K562 (cell line): Measurements from ENCODE around the gene CD151. TPM values are rescaled to one million over a fixed set of nuclear protein-coding genes. Genes with fewer than 3 reads are reported as not detected.

ENCODE experiments used
- CHD7 ChIP-seq: fragments of 200-600 bp; sonication (generic); IDR thresholded peaks from one replicate; pipeline ENCODE4 v1.6.1; 2012; ENCODE audit warnings: mild to moderate bottlenecking, low read depth, low read length, inconsistent platforms
- E2F1 ChIP-seq: sonication (generic); formaldehyde crosslinking; IDR thresholded peaks from 2 replicates; pipeline ENCODE4 v1.8.1; 2023; ENCODE audit warnings: mild to moderate bottlenecking, missing genetic modification reagents, moderate library complexity
- GABPA ChIP-seq: fragments of 200-800 bp; sonication (Bioruptor generic); conservative IDR thresholded peaks from 2 replicates; pipeline ENCODE4 v1.6.1; 2016; ENCODE audit warnings: low read depth, missing genetic modification characterization, missing compliant biosample characterization
- KLF6 ChIP-seq: fragments of 250-450 bp; sonication (Bioruptor Pico); IDR thresholded peaks from 2 replicates; pipeline ENCODE4 v1.4.0; 2020; ENCODE audit warnings: mild to moderate bottlenecking, moderate library complexity, borderline replicate concordance
- POLR2B ChIP-seq: fragments of 450-650 bp; IDR thresholded peaks from 2 replicates; pipeline ENCODE4 v1.6.1; 2018; ENCODE audit warnings: low read depth; ENCODE audit not compliant: partially characterized antibody
- RFX1 ChIP-seq: fragments of 450-650 bp; IDR thresholded peaks from 2 replicates; pipeline ENCODE4 v1.6.1; 2016; ENCODE audit warnings: mild to moderate bottlenecking, moderate library complexity
- SMAD4 ChIP-seq: fragments of 250-450 bp; sonication (Bioruptor Pico); conservative IDR thresholded peaks from 2 replicates; pipeline ENCODE4 v1.8.0; 2021; ENCODE audit warnings: inconsistent platforms, mild to moderate bottlenecking, moderate library complexity
- TFAM ChIP-seq: fragments of 250-450 bp; sonication (Bioruptor Pico); conservative IDR thresholded peaks from 2 replicates; pipeline ENCODE4 v1.5.0; 2021; ENCODE audit warnings: mild to moderate bottlenecking, moderate library complexity
- ZNF263 ChIP-seq: sonication (generic); formaldehyde crosslinking; IDR thresholded peaks from 2 replicates; pipeline ENCODE4 v1.8.0; 2022; ENCODE audit warnings: mild to moderate bottlenecking, missing genetic modification reagents, borderline replicate concordance
- ZNF699 ChIP-seq: fragments of 250-450 bp; sonication (Bioruptor Pico); IDR thresholded peaks from 2 replicates; pipeline ENCODE4 v1.8.0; 2021; ENCODE audit warnings: mild to moderate bottlenecking, moderate library complexity; ENCODE audit not compliant: insufficient replicate concordance
- polyA plus RNA-seq, 8 experiments: library from polyadenylated mRNA; depleted of rRNA in 4 of 8; stranded (reverse) in 5 of 8; unstranded in 3 of 8; fragments of >200 nt; fragmentation: Nextera tagmentation in 2 of 8; fragmentation: Illumina TruSeq in 1 of 8; extraction: Ambion mirVana in 2 of 8; extraction: Trizol in 1 of 8; gene quantifications; 2 replicates each; pipeline versions ENCODE4 v1.2.1 to v1.2.3, GENCODE V29; 2011 to 2014; ENCODE audit warnings: inconsistent platforms in 1 of 8, missing spikeins in 1 of 8
- total RNA-seq, 7 experiments: library from RNA; depleted of rRNA in 6 of 7; stranded (reverse); fragments of >200 nt in 6 of 7; fragmentation: Illumina TruSeq in 2 of 7; extraction: Trizol in 2 of 7; gene quantifications; 2 replicates each; pipeline versions ENCODE4 v1.2.1 to v1.2.3, GENCODE V29; 2011 to 2021; ENCODE audit warnings: low replicate concordance in 1 of 7
- TF ChIP-seq, protein P1 (sequence below): sonication (generic); formaldehyde crosslinking; IDR thresholded peaks from 2 replicates; pipeline ENCODE4 v1.8.0; 2023; ENCODE audit warnings: mild to moderate bottlenecking, missing genetic modification reagents

CD151 gene
- total and polyA plus RNA-seq, 9 of the 15 experiments (the other 6 are each of a cell fraction or from before 2014, with no cell fraction given), result 2.3 to 187 (median 140) TPM

- TF ChIP-seq, protein P1, sequence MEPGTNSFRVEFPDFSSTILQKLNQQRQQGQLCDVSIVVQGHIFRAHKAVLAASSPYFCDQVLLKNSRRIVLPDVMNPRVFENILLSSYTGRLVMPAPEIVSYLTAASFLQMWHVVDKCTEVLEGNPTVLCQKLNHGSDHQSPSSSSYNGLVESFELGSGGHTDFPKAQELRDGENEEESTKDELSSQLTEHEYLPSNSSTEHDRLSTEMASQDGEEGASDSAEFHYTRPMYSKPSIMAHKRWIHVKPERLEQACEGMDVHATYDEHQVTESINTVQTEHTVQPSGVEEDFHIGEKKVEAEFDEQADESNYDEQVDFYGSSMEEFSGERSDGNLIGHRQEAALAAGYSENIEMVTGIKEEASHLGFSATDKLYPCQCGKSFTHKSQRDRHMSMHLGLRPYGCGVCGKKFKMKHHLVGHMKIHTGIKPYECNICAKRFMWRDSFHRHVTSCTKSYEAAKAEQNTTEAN (CRISPR knock-in tag), result no peak
- TF ChIP-seq SMAD4 (CRISPR knock-in tag) (peak; percentile 77), GABPA (tag) (peak; percentile 77), KLF6 (CRISPR knock-in tag) (0 out of 2 replicates have a peak, but pooled peaks have one; percentile 26), CHD7 (no peak), ZNF699 (CRISPR knock-in tag) (no peak), RFX1 (no peak), TFAM (CRISPR knock-in tag) (no peak), ZNF263 (CRISPR knock-in tag) (no peak; the same call in 1 of the 2 replicates), E2F1 (no peak), POLR2B (peak; percentile 54)
Measured at GRCh38 chr11:827146-827896, 5.4 kb upstream of the CD151 start (continued).
